Endodermal cell (in vitro differentiated cells): Measurements from ENCODE around the gene MYO5B. TPM values are rescaled to one million over a fixed set of nuclear protein-coding genes. Genes with fewer than 3 reads are reported as not detected.
"Not testable (repeated sequence)": the region's sequence is repeated elsewhere in the genome, so short reads cannot be mapped to it uniquely, and the experiment has no call there.

Source experiments
- DNase-seq: peaks from one replicate; pipeline ENCODE4 v3.0.0-alpha.2; 2017
- H3K27ac ChIP-seq: 2 replicates; pipeline ENCODE4 v1.5.1; 2013; ENCODE audit warnings: mild to moderate bottlenecking, low read depth, low read length, moderate library complexity
- H3K27me3 ChIP-seq: 2 replicates; pipeline ENCODE4 v1.6.1; 2013; ENCODE audit warnings: mild to moderate bottlenecking, low read length, moderate library complexity; ENCODE audit not compliant: insufficient read depth, control insufficient read depth, poor library complexity, severe bottlenecking
- H3K36me3 ChIP-seq: 2 replicates; pipeline ENCODE4 v1.7.0; 2013; ENCODE audit warnings: mild to moderate bottlenecking, low read length, moderate library complexity; ENCODE audit not compliant: control insufficient read depth, insufficient read depth
- H3K4me1 ChIP-seq: one replicate; pipeline ENCODE4 v1.7.0; 2013; ENCODE audit warnings: low read length; ENCODE audit not compliant: control insufficient read depth, insufficient read depth
- H3K4me3 ChIP-seq: 2 replicates; pipeline ENCODE4 v1.5.1; 2013; ENCODE audit warnings: mild to moderate bottlenecking, low read length, moderate library complexity
- H3K9ac ChIP-seq: 2 replicates; pipeline ENCODE4 v1.6.1; 2013; ENCODE audit warnings: mild to moderate bottlenecking, low read length, moderate library complexity; ENCODE audit not compliant: poor library complexity, severe bottlenecking; ENCODE audit errors: extremely low read depth
- H3K9me3 ChIP-seq: 2 replicates; pipeline ENCODE4 v1.6.1; 2013; ENCODE audit warnings: mild to moderate bottlenecking, low read length, moderate library complexity; ENCODE audit not compliant: control insufficient read depth
- H3K27ac Mint-ChIP-seq: 2 replicates; pipeline ENCODE4 v1.8.0; 2020; ENCODE audit warnings: mixed read lengths
- H3K27me3 Mint-ChIP-seq: 2 replicates; pipeline ENCODE4 v1.8.0; 2021; ENCODE audit warnings: mild to moderate bottlenecking, mixed read lengths; ENCODE audit not compliant: insufficient read depth
- H3K36me3 Mint-ChIP-seq: 2 replicates; pipeline ENCODE4 v1.8.0; 2020; ENCODE audit warnings: low read depth, mixed read lengths
- H3K4me1 Mint-ChIP-seq: 2 replicates; pipeline ENCODE4 v1.8.0; 2020; ENCODE audit warnings: mixed read lengths
- H3K4me3 Mint-ChIP-seq: 2 replicates; pipeline ENCODE4 v1.8.0; 2020; ENCODE audit warnings: mild to moderate bottlenecking, moderate library complexity, mixed read lengths
- H3K9me3 Mint-ChIP-seq: 2 replicates; pipeline ENCODE4 v1.8.0; 2020; ENCODE audit warnings: mild to moderate bottlenecking, mixed read lengths
- WGBS, 2 experiments: methylation state at CpG; one replicate each; pipeline versions ENCODE4 v1.1.5 to v1.1.7; 2013; ENCODE audit warnings: missing lambda C conversion rate in 2 of 2, mixed read lengths in 1 of 2; ENCODE audit not compliant: insufficient coverage in 1 of 2, insufficient read length in 1 of 2; 5-methylcytosine and 5-hydroxymethylcytosine counted together
- total RNA-seq, 2 donors: library from RNA; stranded (reverse); fragmentation: NEBNext Ultra II Directional in 1 of 2; extraction: Animal tissue kit (Norgen Biotek cat#: 25700) in 1 of 2; gene quantifications; 2 replicates in 1 of 2; 3 replicates in 1 of 2; pipeline ENCODE4 v1.2.1, GENCODE V29; 2021
- TF ChIP-seq, protein P1 (sequence below): fragments of 200-600 bp; sonication (generic); conservative IDR thresholded peaks from 2 replicates; pipeline ENCODE4 v1.5.0; 2021; ENCODE audit warnings: antibody characterized with exemption, mild to moderate bottlenecking

Gene MYO5B
- total RNA-seq, 2 donors from 2014 or later, result 12.2 to 16.8 TPM

DNA sequence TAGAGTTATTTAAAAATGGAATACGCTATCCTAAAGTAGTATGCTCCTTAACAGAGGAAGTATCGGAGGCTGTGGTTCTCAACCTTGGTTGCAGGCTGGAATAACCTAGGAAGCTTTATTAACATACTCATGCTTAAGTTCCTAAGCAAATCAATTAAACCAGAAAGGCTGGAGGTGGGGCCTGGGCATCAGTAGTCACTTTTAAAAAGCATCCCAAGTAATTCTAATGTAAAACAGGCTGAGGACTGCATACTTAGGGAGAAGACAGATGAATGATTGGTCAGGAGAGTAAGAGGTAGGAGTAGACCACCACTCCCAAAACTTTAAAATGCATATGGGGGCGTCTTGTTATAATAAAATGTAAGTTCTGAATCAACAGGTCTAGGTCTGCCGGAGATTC lies 396.9 kb downstream of the MYO5B start:
- H3K36me3 ChIP-seq, result peaks cover 83% of the 10 kb centered on the region
- H3K9ac ChIP-seq, result no peak overlapping the region
- H3K27ac Mint-ChIP-seq, result no peak overlapping the region
- TF ChIP-seq, protein P1, sequence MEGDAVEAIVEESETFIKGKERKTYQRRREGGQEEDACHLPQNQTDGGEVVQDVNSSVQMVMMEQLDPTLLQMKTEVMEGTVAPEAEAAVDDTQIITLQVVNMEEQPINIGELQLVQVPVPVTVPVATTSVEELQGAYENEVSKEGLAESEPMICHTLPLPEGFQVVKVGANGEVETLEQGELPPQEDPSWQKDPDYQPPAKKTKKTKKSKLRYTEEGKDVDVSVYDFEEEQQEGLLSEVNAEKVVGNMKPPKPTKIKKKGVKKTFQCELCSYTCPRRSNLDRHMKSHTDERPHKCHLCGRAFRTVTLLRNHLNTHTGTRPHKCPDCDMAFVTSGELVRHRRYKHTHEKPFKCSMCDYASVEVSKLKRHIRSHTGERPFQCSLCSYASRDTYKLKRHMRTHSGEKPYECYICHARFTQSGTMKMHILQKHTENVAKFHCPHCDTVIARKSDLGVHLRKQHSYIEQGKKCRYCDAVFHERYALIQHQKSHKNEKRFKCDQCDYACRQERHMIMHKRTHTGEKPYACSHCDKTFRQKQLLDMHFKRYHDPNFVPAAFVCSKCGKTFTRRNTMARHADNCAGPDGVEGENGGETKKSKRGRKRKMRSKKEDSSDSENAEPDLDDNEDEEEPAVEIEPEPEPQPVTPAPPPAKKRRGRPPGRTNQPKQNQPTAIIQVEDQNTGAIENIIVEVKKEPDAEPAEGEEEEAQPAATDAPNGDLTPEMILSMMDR, result no peak
- H3K4me3 Mint-ChIP-seq, result no peak overlapping the region
- H3K9me3 Mint-ChIP-seq, result peaks cover 27% of the 10 kb centered on the region
- H3K4me1 ChIP-seq, result no peaks in the 10 kb centered on the region
- H3K4me1 Mint-ChIP-seq, result no peaks in the 10 kb centered on the region
- no peak overlapping the region for H3K27ac ChIP-seq
- H3K9me3 ChIP-seq, result peaks cover 24% of the 10 kb centered on the region
- H3K27me3 ChIP-seq, result no peaks in the 10 kb centered on the region
- 93 to 100% methylated on average over 1 to 3 of the region's 4 CpGs for WGBS, 2 experiments
- no peak for DNase-seq
- no peaks in the 10 kb centered on the region for H3K27me3 Mint-ChIP-seq
- H3K36me3 Mint-ChIP-seq, result peaks cover 81% of the 10 kb centered on the region
- H3K4me3 ChIP-seq, result no peak overlapping the region

DNA sequence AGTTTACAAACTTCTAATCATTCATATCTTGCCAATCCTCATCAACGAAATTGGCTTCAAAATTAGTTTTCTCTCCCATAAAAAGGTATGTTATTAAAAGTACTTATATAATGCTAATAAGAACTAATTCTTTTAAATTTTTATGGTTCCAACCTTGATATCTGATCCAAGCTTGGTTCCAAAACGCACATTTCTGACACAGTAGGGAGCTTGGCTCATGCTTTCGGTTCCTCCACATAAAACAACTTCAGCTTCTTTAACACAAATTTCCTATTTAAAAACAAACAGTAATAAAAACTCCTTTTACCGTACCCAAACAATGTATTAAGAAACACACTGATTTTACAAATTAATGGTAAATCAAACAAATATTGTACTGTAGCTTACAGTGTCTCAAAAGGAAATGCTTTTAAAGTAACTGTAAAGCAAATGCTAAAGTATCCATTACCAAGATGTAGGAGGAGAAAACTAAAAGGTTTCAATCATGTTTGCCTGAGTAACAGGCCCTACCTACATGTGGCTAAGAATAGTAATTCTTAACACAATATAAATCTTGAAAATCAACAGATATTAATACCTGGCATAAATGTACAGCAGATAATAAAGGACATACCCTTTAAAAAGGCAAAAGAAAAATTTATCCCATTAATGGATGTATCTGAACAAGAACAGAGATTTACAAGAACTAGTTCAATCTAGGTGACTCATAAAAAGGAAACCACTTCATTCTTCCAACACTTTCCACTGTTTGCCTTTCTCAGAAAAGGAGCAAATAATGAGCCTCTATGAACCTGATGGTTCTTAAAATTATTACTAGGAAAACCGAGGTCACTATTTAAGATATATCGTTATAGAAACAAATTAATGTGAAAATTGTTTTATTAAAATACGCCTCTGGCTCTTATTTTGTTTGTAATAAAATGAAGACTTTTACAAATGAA lies 399.1 kb downstream of the MYO5B start:
- no peaks in the 10 kb centered on the region for H3K4me1 Mint-ChIP-seq
- WGBS, 2 experiments, result 94 to 97% methylated on average over 2 to 7 of the region's 7 CpGs
- TF ChIP-seq, protein P1, result no peak
- no peak overlapping the region for H3K27ac Mint-ChIP-seq
- peaks cover 22% of the 10 kb centered on the region for H3K9me3 Mint-ChIP-seq
- peaks cover 78% of the 10 kb centered on the region for H3K36me3 Mint-ChIP-seq
- H3K4me1 ChIP-seq, result no peaks in the 10 kb centered on the region
- no peaks in the 10 kb centered on the region for H3K27me3 Mint-ChIP-seq
- no peak overlapping the region for H3K4me3 Mint-ChIP-seq
- no peak overlapping the region for H3K9ac ChIP-seq
- no peak overlapping the region for H3K27ac ChIP-seq
- peaks cover 12% of the 10 kb centered on the region for H3K9me3 ChIP-seq
- no peaks in the 10 kb centered on the region for H3K27me3 ChIP-seq
- DNase-seq, result no peak
- no peak overlapping the region for H3K4me3 ChIP-seq
- H3K36me3 ChIP-seq, result peaks cover 79% of the 10 kb centered on the region

DNA sequence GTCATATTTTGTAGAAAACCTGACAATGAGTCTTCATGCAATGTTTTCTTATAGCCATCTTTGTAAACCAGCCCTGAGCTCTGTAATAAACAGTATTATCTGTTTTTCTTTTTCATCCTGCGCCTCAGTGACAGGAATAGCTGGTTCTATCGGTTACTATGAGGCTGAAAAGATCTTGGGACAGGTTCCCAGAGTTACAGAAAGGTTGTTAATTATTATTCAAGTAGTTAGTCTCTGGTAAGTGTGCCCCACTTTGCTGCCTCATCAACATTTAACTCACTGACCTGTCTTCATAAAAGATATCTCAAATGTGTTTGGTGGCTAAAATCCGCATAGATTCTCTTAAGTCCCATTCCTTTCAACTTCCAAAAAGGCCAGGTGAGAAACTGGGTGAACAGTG lies 400.2 kb downstream of the MYO5B start:
- Histone ChIP-seq H3K9me3 (peaks cover 9% of the 10 kb centered on the region), H3K9ac (no peak overlapping the region), H3K36me3 (peaks cover 87% of the 10 kb centered on the region), H3K27ac (no peak overlapping the region), H3K4me1 (no peaks in the 10 kb centered on the region), H3K27me3 (no peaks in the 10 kb centered on the region), H3K4me3 (no peak overlapping the region)
- Mint-ChIP-seq H3K27ac (no peak overlapping the region), H3K36me3 (peaks cover 81% of the 10 kb centered on the region), H3K4me3 (no peak overlapping the region), H3K4me1 (no peaks in the 10 kb centered on the region), H3K27me3 (no peaks in the 10 kb centered on the region), H3K9me3 (peaks cover 14% of the 10 kb centered on the region)
- 88 to 98% methylated on average over 2 to 3 of the region's 3 CpGs for WGBS, 2 experiments
- TF ChIP-seq, protein P1, result no peak
- DNase-seq, result no peak

DNA sequence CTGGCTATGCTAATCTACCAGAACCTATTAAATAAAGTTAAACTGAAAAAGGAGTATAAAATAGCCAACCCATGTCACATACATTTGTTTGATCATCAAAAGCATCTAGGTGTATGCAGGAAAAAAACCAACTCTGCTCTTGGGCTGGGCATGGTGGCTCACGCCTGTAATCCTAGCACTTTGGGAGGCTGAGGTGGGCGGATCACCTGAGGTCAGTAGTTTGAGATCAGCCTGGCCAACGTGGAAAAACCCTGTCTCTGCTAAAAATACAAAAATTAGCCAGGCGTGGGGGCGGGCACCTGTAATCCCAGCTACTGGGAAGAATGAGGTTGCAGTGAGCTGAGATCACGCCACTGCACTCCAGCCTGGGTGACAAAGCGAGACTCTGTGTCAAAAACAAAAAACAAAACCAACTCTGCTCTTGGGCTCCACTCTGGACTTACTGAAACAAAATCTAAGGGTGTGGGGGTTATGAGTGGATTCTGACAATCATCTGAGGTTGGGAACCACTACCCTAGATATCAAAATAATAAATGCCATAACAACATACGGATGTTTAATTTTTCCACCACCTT lies 405.3 kb downstream of the MYO5B start:
- not testable (repeated sequence) for H3K4me1 Mint-ChIP-seq, H3K27me3 Mint-ChIP-seq, H3K9me3 ChIP-seq, H3K4me3 ChIP-seq, H3K9ac ChIP-seq, H3K27ac ChIP-seq, H3K4me3 Mint-ChIP-seq, H3K9me3 Mint-ChIP-seq, DNase-seq, H3K4me1 ChIP-seq, H3K27me3 ChIP-seq
- H3K36me3 Mint-ChIP-seq, result peaks cover 77% of the 10 kb centered on the region
- H3K36me3 ChIP-seq, result peaks cover 93% of the 10 kb centered on the region
- 66 to 96% methylated on average over 3 to 8 of the region's 8 CpGs for WGBS, 2 experiments
- H3K27ac Mint-ChIP-seq, result peak overlapping the region; percentile 7
